H9 (cell line): ENCODE results near the gene LILRA5. TPM values are rescaled to one million over a fixed set of nuclear protein-coding genes. Genes with fewer than 3 reads are reported as not detected.
"Not testable (repeated sequence)": the region's sequence is repeated elsewhere in the genome, so short reads cannot be mapped to it uniquely, and the experiment has no call there.

ENCODE experiments used
- DNase-seq: peaks from one replicate; pipeline ENCODE4 v3.0.0-alpha.2; 2017
- H2AFZ ChIP-seq: one replicate; pipeline ENCODE4 v1.6.1; 2013; ENCODE audit warnings: mild to moderate bottlenecking, low read length, control low read depth, moderate library complexity
- H2AK5ac ChIP-seq: 2 replicates; pipeline ENCODE4 v1.6.1; 2013; ENCODE audit warnings: low read length, control low read depth, mixed read lengths; ENCODE audit not compliant: insufficient read length
- H2BK120ac ChIP-seq: one replicate; pipeline ENCODE4 v1.6.1; 2013; ENCODE audit warnings: low read depth, mild to moderate bottlenecking, low read length, control low read depth, inconsistent platforms; ENCODE audit not compliant: poor library complexity, severe bottlenecking
- H2BK12ac ChIP-seq: 2 replicates; pipeline ENCODE4 v1.6.1; 2013; ENCODE audit warnings: low read length, control low read depth, mixed read lengths, low read depth; ENCODE audit not compliant: insufficient read length
- H2BK15ac ChIP-seq: 2 replicates; pipeline ENCODE4 v1.6.1; 2013; ENCODE audit warnings: low read depth, low read length, control low read depth
- H2BK20ac ChIP-seq: one replicate; pipeline ENCODE4 v1.6.1; 2013; ENCODE audit warnings: low read depth, mild to moderate bottlenecking, low read length, control low read depth, inconsistent platforms; ENCODE audit not compliant: poor library complexity, severe bottlenecking
- H2BK5ac ChIP-seq: 2 replicates; pipeline ENCODE4 v1.6.1; 2013; ENCODE audit warnings: low read length, control low read depth, mixed read lengths; ENCODE audit not compliant: insufficient read length
- H3K14ac ChIP-seq: 2 replicates; pipeline ENCODE4 v1.6.1; 2013; ENCODE audit warnings: low read length, control low read depth; ENCODE audit not compliant: insufficient read depth
- H3K18ac ChIP-seq: 2 replicates; pipeline ENCODE4 v1.6.1; 2013; ENCODE audit warnings: low read depth, mild to moderate bottlenecking, mixed read lengths, low read length, control low read depth; ENCODE audit not compliant: insufficient read length
- H3K23ac ChIP-seq: 2 replicates; pipeline ENCODE4 v1.6.1; 2013; ENCODE audit warnings: low read length, control low read depth, mixed read lengths, low read depth; ENCODE audit not compliant: insufficient read length
- H3K23me2 ChIP-seq: 2 replicates; pipeline ENCODE4 v1.6.1; 2013; ENCODE audit warnings: low read depth, mild to moderate bottlenecking, mixed read lengths, low read length, control low read depth; ENCODE audit not compliant: insufficient read length, poor library complexity, severe bottlenecking
- H3K27ac ChIP-seq: 2 replicates; pipeline ENCODE4 v1.5.1; 2013; ENCODE audit warnings: low read length, control low read depth, mixed read lengths, low read depth; ENCODE audit not compliant: insufficient read length
- H3K27me3 ChIP-seq: 2 replicates; pipeline ENCODE4 v1.6.1; 2013; ENCODE audit warnings: low read length, control low read depth, inconsistent platforms; ENCODE audit not compliant: insufficient read depth
- H3K4ac ChIP-seq: 2 replicates; pipeline ENCODE4 v1.6.1; 2013; ENCODE audit warnings: low read depth, mild to moderate bottlenecking, control low read depth, inconsistent platforms, low read length, moderate library complexity
- H3K4me1 ChIP-seq: 2 replicates; pipeline ENCODE4 v1.6.1; 2013; ENCODE audit warnings: low read length, control low read depth, inconsistent platforms; ENCODE audit not compliant: insufficient read depth
- H3K4me2 ChIP-seq: 2 replicates; pipeline ENCODE4 v1.6.1; 2013; ENCODE audit warnings: low read length, control low read depth, mixed read lengths; ENCODE audit not compliant: insufficient read length, insufficient read depth
- H3K56ac ChIP-seq: 2 replicates; pipeline ENCODE4 v1.6.1; 2013; ENCODE audit warnings: low read depth, mild to moderate bottlenecking, mixed read lengths, low read length, control low read depth; ENCODE audit not compliant: insufficient read length
- H3K79me1 ChIP-seq: 2 replicates; pipeline ENCODE4 v1.6.1; 2013; ENCODE audit warnings: low read depth, mild to moderate bottlenecking, moderate library complexity, low read length, control low read depth, inconsistent platforms; ENCODE audit not compliant: insufficient read depth, poor library complexity, severe bottlenecking
- H3K79me2 ChIP-seq: 2 replicates; pipeline ENCODE4 v1.6.1; 2013; ENCODE audit warnings: low read length, control low read depth, inconsistent platforms; ENCODE audit not compliant: insufficient read depth
- H3K9ac ChIP-seq: 2 replicates; pipeline ENCODE4 v1.6.1; 2013; ENCODE audit warnings: low read length, control low read depth, mixed read lengths; ENCODE audit not compliant: insufficient read length; ENCODE audit errors: extremely low read depth
- H3K9me3 ChIP-seq: one replicate; pipeline ENCODE4 v1.6.1; 2013; ENCODE audit warnings: low read depth, low read length, inconsistent platforms; ENCODE audit not compliant: control insufficient read depth
- H3T11ph ChIP-seq: one replicate; pipeline ENCODE4 v1.6.1; 2013; ENCODE audit warnings: mild to moderate bottlenecking, low read length, control low read depth, inconsistent platforms
- H4K20me1 ChIP-seq: one replicate; pipeline ENCODE4 v1.6.1; 2013; ENCODE audit not compliant: control insufficient read depth, insufficient read length, insufficient read depth
- H4K5ac ChIP-seq: 2 replicates; pipeline ENCODE4 v1.6.1; 2013; ENCODE audit warnings: low read depth, mild to moderate bottlenecking, mixed read lengths, low read length, control low read depth; ENCODE audit not compliant: insufficient read length
- H4K8ac ChIP-seq: replicated peaks from 2 replicates; pipeline ENCODE4 v1.6.1; 2013; ENCODE audit warnings: low read length, control low read depth, mixed read lengths, low read depth; ENCODE audit not compliant: insufficient read length
- H4K91ac ChIP-seq: 2 replicates; pipeline ENCODE4 v1.6.1; 2013; ENCODE audit warnings: low read depth, mild to moderate bottlenecking, moderate library complexity, mixed read lengths, low read length, control low read depth; ENCODE audit not compliant: insufficient read length
- H3K27ac Mint-ChIP-seq, 3 experiments: 2 replicates in 2 of 3; 3 replicates in 1 of 3; pipeline ENCODE4 v1.8.0; 2020 to 2021; ENCODE audit warnings: mixed read lengths in 3 of 3, mild to moderate bottlenecking in 1 of 3, moderate library complexity in 1 of 3
- H3K27me3 Mint-ChIP-seq: 2 replicates; pipeline ENCODE4 v1.8.0; 2021; ENCODE audit warnings: low read depth, mild to moderate bottlenecking, moderate library complexity, mixed read lengths
- H3K36me3 Mint-ChIP-seq, 3 experiments: 2 replicates in 2 of 3; 3 replicates in 1 of 3; pipeline ENCODE4 v1.8.0; 2020 to 2021; ENCODE audit warnings: low read depth in 3 of 3, mixed read lengths in 3 of 3; ENCODE audit not compliant: insufficient read depth in 1 of 3
- H3K4me1 Mint-ChIP-seq, 2 experiments: 2 replicates each; pipeline ENCODE4 v1.8.0; 2020; ENCODE audit warnings: mixed read lengths in 2 of 2
- H3K4me3 Mint-ChIP-seq, 2 experiments: 2 replicates in 1 of 2; 3 replicates in 1 of 2; pipeline ENCODE4 v1.8.0; 2020 to 2021; ENCODE audit warnings: mild to moderate bottlenecking in 2 of 2, mixed read lengths in 2 of 2, moderate library complexity in 1 of 2
- H3K9me3 Mint-ChIP-seq, 2 experiments: 2 replicates in 1 of 2; 3 replicates in 1 of 2; pipeline ENCODE4 v1.8.0; 2020; ENCODE audit warnings: mild to moderate bottlenecking in 2 of 2, mixed read lengths in 2 of 2, moderate library complexity in 1 of 2
- WGBS: extraction: QIAGEN DNeasy Blood & Tissue Kit; methylation state at CpG from one replicate; pipeline ENCODE4 v1.1.7; 2013; ENCODE audit warnings: missing lambda C conversion rate, low lambda C conversion rate, mixed read lengths; ENCODE audit not compliant: insufficient read length; ENCODE audit errors: extremely low coverage; 5-methylcytosine and 5-hydroxymethylcytosine counted together
- total RNA-seq: library from RNA; stranded (reverse); gene quantifications from 2 replicates; pipeline ENCODE4 v1.2.1, GENCODE V29; 2021
- TF ChIP-seq, protein P1 (sequence below): fragments of 200-600 bp; sonication (generic); conservative IDR thresholded peaks from 3 replicates; pipeline ENCODE4 v1.8.0; 2021; ENCODE audit warnings: antibody characterized with exemption, mild to moderate bottlenecking

LILRA5 gene
- total RNA-seq, 1 experiment from 2014 or later, result not detected

DNA sequence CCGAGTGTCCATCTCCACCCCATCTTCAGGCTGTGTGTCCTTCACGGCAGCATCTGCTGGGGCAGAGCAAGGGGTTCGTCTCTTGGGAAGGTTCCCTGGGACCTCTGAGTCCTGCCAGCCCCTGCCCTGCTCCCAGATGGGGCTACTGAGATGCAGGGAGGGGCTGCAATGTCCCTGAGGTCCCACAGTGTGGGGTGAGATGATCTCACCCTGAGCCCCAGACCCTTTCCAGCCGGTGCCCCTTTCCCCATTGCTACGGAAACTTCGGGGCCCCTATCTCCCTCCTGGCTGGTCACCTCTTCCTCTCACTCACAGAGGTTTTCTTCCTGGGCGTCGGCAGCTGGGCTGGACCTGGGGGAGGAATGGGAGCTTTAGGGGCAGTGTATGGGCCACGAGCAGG, 37.0 kb downstream of the LILRA5 start:
- Histone ChIP-seq H3K79me1 (no peaks in the 10 kb centered on the region), H3K14ac (no peak overlapping the region), H3K23ac (no peak overlapping the region), H2BK15ac (no peak overlapping the region), H3K4me1 (no peaks in the 10 kb centered on the region), H4K8ac (no peak overlapping the region), H3K23me2 (no peaks in the 10 kb centered on the region), H4K91ac (no peak overlapping the region), H3K4me2 (no peak overlapping the region), H4K5ac (no peak overlapping the region), H3K56ac (no peak overlapping the region), H2BK12ac (no peak overlapping the region), H3K9ac (no peak overlapping the region), H4K20me1 (no peaks in the 10 kb centered on the region), H3K27ac (no peak overlapping the region), H2BK5ac (no peak overlapping the region), H3K18ac (no peak overlapping the region), H2AFZ (no peak overlapping the region), H3K4ac (no peak overlapping the region), H3K79me2 (no peaks in the 10 kb centered on the region), H2BK120ac (no peak overlapping the region), H3T11ph (no peak overlapping the region), H3K9me3 (no peaks in the 10 kb centered on the region), H3K27me3 (no peaks in the 10 kb centered on the region), H2BK20ac (no peak overlapping the region), H2AK5ac (no peak overlapping the region)
- Mint-ChIP-seq H3K27ac (no peak overlapping the region), H3K4me3 (no peak overlapping the region), H3K36me3 (no peaks in the 10 kb centered on the region), H3K4me1 (no peaks in the 10 kb centered on the region; a peak in 1 of 4 replicates), H3K9me3 (peaks cover 0 to 43% of the 10 kb centered on the region in 2 experiments; a peak in 2 of 5 replicates), H3K27me3 (peaks cover 51% of the 10 kb centered on the region)
- no CpG with 5 or more reads among the region's 9 CpGs for WGBS
- no peak for DNase-seq
- TF ChIP-seq, protein P1, sequence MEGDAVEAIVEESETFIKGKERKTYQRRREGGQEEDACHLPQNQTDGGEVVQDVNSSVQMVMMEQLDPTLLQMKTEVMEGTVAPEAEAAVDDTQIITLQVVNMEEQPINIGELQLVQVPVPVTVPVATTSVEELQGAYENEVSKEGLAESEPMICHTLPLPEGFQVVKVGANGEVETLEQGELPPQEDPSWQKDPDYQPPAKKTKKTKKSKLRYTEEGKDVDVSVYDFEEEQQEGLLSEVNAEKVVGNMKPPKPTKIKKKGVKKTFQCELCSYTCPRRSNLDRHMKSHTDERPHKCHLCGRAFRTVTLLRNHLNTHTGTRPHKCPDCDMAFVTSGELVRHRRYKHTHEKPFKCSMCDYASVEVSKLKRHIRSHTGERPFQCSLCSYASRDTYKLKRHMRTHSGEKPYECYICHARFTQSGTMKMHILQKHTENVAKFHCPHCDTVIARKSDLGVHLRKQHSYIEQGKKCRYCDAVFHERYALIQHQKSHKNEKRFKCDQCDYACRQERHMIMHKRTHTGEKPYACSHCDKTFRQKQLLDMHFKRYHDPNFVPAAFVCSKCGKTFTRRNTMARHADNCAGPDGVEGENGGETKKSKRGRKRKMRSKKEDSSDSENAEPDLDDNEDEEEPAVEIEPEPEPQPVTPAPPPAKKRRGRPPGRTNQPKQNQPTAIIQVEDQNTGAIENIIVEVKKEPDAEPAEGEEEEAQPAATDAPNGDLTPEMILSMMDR, result no peak

DNA sequence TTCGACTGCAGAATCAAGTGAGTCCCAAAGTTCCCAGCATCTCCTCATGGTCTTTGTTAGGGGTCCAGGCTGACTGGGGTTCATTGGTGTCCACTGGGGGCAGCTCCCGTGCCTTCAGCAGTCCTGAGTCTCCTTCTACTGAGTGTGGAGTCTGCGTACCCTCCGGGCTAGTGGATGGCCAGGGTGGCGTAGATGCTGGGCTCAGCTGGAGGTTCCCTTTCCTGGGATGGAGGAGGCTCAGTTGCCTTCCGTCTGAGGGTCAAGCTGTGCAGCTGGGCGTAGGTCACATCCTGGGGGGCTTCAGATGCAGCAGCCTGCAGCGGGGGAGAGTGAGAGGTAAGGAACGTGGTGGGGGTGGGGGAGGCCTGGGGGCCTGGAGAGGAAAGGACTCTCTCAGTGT, 38.5 kb downstream of the LILRA5 start:
- not testable (repeated sequence) for H3K56ac ChIP-seq, H3K23ac ChIP-seq, H3K14ac ChIP-seq, H4K8ac ChIP-seq, H2BK12ac ChIP-seq, H3K36me3 Mint-ChIP-seq, H3K27ac ChIP-seq, H3K4ac ChIP-seq, H3K79me2 ChIP-seq, H4K91ac ChIP-seq, H3K27me3 ChIP-seq, H3K9me3 ChIP-seq, H3K18ac ChIP-seq, H3K4me3 Mint-ChIP-seq, H3K4me1 ChIP-seq, H4K5ac ChIP-seq, H3K9ac ChIP-seq, H2BK5ac ChIP-seq, H2BK15ac ChIP-seq, DNase-seq, H2AK5ac ChIP-seq, H2BK20ac ChIP-seq, H3K79me1 ChIP-seq, H3K27ac Mint-ChIP-seq, H2BK120ac ChIP-seq, H2AFZ ChIP-seq, H4K20me1 ChIP-seq, H3K4me1 Mint-ChIP-seq, H3K4me2 ChIP-seq, H3T11ph ChIP-seq, H3K23me2 ChIP-seq
- Mint-ChIP-seq H3K27me3 (peaks cover 48% of the 10 kb centered on the region), H3K9me3 (peaks cover 0 to 36% of the 10 kb centered on the region in 2 experiments; a peak in 2 of 5 replicates)
- no CpG with 5 or more reads among the region's 9 CpGs for WGBS
